BE2C (cell line): ENCODE data around the gene NFATC2. TPM values are rescaled to one million over a fixed set of nuclear protein-coding genes. Genes with fewer than 3 reads are reported as not detected.

Experiments used
- DNase-seq: peaks from one replicate; pipeline ENCODE4 v3.0.0-alpha.2; 2020
- H3K27me3 ChIP-seq: fragments of 250-450 bp; sonication (Bioruptor Pico); 2 replicates; pipeline ENCODE4 v1.5.1; 2020; ENCODE audit warnings: mild to moderate bottlenecking
- H3K36me3 ChIP-seq: fragments of 250-450 bp; sonication (Bioruptor Pico); 2 replicates; pipeline ENCODE4 v1.5.1; 2020; ENCODE audit warnings: mild to moderate bottlenecking
- H3K4me1 ChIP-seq: fragments of 250-450 bp; sonication (Bioruptor Pico); 2 replicates; pipeline ENCODE4 v1.5.1; 2020
- H3K4me3 ChIP-seq: 2 replicates; pipeline ENCODE4 v1.5.1; 2011; ENCODE audit warnings: low read depth, low read length
- H3K9me3 ChIP-seq: fragments of 250-450 bp; sonication (Bioruptor Pico); 2 replicates; pipeline ENCODE4 v1.5.1; 2020
- polyA plus RNA-seq: library from polyadenylated mRNA; unstranded; fragments of >200 nt; gene quantifications from one replicate; pipeline ENCODE4 v1.2.1, GENCODE V29; 2012; ENCODE audit warnings: low read depth, missing spikeins; ENCODE audit not compliant: insufficient read length, insufficient read depth
- TF ChIP-seq, protein P1 (sequence below): IDR thresholded peaks from 2 replicates; pipeline ENCODE4 v1.5.1; 2012; ENCODE audit warnings: mild to moderate bottlenecking, low read depth, low read length

The NFATC2 gene
- polyA plus RNA-seq: not detected

DNA sequence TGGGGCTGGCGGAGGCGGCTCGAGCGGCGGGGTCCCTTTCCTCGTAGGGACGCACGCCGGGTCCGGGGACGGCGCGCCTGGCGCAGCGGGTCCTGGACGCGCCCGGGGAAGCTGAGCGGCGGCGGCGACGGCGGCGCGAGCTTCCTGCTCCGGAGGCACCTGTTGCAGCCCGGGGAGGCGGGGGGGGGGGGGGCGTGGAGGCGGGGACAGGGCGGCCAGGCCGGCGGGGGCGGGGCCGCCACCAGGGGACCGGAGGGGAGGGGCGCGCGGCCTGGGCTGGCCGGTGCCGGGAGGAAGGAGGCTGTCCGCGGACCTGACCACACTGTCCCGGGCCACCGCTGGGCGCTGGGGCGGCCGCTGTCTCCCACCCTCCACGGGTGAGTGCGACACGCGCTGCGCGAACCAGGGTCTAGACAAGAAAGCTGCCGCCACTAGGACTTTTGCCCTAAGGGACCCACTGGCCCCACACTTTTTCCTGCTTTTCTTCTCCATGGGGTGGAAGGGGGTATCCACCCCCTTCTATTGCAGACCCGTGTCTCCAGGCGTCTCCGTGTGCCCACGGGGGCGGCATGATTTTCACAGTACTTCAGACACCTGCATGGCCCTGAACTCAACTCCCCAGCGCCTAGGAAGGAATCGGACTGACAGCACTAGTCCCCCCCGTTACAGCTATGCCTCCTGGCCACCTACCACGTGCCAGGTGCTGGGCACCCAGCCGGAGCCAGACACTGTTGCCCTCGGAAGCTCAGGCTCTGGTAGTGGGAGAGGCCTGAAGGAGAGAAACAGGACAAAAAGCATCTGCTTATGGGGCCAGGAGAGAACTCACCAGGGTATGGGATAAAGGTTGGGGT is at the start of gene NFATC2:
Gene NFATC2 (minus strand): TSS at position 149 of the 851 bp plus-strand sequence. CDS start 220 bp downstream, outside the sequence.
- Histone ChIP-seq H3K4me1 (no peaks in the 10 kb centered on the region), H3K4me3 (no peak within 1 kb of the TSS), H3K27me3 (peaks cover 64% of the 10 kb centered on the region), H3K36me3 (no peaks in the 10 kb centered on the region), H3K9me3 (no peaks in the 10 kb centered on the region)
- DNase-seq: no peak
- TF ChIP-seq, protein P1, sequence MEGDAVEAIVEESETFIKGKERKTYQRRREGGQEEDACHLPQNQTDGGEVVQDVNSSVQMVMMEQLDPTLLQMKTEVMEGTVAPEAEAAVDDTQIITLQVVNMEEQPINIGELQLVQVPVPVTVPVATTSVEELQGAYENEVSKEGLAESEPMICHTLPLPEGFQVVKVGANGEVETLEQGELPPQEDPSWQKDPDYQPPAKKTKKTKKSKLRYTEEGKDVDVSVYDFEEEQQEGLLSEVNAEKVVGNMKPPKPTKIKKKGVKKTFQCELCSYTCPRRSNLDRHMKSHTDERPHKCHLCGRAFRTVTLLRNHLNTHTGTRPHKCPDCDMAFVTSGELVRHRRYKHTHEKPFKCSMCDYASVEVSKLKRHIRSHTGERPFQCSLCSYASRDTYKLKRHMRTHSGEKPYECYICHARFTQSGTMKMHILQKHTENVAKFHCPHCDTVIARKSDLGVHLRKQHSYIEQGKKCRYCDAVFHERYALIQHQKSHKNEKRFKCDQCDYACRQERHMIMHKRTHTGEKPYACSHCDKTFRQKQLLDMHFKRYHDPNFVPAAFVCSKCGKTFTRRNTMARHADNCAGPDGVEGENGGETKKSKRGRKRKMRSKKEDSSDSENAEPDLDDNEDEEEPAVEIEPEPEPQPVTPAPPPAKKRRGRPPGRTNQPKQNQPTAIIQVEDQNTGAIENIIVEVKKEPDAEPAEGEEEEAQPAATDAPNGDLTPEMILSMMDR: no peak

DNA sequence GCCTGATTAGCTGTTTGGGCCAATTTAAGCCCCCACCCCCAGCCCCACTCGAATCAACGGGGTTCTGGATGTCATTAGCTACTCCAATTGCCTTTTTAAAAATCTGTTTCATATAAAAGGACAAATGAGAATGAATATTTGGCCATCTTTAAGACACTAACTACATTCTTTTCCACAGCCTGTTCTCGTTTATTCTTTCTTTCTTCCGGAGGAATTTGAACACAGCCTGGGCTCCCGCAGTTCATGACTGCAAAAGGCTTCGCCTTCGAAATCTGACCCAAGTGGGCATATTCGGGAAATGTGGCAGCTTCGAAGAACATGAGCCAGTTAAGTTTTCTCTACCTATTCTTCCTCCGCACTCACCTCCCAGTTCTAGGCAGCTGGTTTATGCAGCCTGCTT is 49.4 kb upstream of the NFATC2 start:
- Histone ChIP-seq H3K27me3 (no peaks in the 10 kb centered on the region; the same call in 1 of the 2 replicates), H3K9me3 (no peaks in the 10 kb centered on the region), H3K36me3 (no peaks in the 10 kb centered on the region), H3K4me1 (no peaks in the 10 kb centered on the region), H3K4me3 (no peak overlapping the region)
- TF ChIP-seq, protein P1: no peak
- DNase-seq: no peak

DNA sequence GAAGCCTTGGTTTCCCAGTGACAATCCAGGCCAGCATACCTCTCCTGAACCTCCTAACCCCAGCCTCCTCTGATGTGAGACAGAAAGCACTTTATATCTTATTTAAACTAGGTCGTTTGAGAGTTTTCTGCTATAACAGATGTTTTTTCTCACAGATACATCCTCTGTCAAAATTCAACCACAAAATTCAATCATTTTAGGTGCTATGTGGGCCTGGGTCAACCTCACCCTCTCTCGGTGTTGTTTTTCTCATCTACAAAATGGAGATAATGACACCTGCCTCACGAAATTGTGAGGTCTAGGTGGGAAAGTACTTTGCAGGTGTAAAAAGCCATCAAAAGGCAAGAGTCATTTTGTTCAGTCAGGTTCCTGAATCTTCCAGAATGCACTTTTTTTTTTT is 46.2 kb upstream of the NFATC2 start:
- Histone ChIP-seq H3K36me3 (no peaks in the 10 kb centered on the region), H3K27me3 (no peaks in the 10 kb centered on the region), H3K4me1 (no peaks in the 10 kb centered on the region), H3K9me3 (no peaks in the 10 kb centered on the region; the same call in 1 of the 2 replicates), H3K4me3 (no peak overlapping the region)
- no peak for DNase-seq
- TF ChIP-seq, protein P1: no peak

DNA sequence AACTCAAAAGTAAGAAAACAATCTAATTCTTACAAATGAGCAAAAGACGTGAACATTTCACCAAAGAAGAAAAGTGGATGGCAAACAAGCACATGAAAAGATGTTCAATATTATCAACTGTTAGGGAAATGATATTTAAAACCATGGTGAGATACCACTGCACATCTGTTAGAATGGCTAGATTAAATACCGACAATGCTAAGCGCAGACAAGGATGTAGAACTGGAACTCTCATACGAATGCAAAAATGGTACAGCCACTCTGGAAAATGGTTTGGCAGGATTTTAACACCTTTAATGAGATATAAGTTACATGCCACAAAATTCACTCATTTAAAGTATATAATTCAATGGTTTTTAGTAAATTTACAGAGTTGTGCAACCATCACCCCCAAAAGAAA is 44.6 kb upstream of the NFATC2 start:
- H3K27me3 ChIP-seq: no peaks in the 10 kb centered on the region
- H3K4me1 ChIP-seq: no peaks in the 10 kb centered on the region
- no peak overlapping the region for H3K4me3 ChIP-seq
- no peaks in the 10 kb centered on the region; the same call in 1 of the 2 replicates for H3K9me3 ChIP-seq
- no peak for DNase-seq
- no peaks in the 10 kb centered on the region for H3K36me3 ChIP-seq
- TF ChIP-seq, protein P1: no peak

DNA sequence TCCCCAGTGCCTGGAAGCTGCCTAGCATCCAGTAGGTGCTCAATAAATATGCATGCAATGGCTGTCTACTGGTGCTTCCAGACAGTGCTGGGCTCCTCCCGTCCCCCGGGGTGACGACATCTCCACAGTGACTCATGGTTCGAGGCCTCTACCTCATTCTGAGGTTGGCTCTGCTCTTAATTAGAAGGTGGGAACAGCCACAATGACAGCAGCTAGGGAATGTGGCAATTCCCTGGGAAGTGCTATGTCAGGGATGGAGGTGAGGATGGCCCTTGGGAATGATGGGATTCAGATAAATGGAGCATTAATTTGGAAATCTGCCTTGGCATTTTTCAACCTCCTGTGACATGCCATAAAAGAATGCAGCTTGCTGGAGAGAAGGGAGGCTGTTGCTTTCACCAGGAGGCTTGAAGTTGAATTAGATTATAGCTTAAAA is 43.5 kb upstream of the NFATC2 start:
- H3K27me3 ChIP-seq: no peaks in the 10 kb centered on the region
- TF ChIP-seq, protein P1: no peak
- DNase-seq: no peak
- H3K9me3 ChIP-seq: no peaks in the 10 kb centered on the region; the same call in 1 of the 2 replicates
- no peaks in the 10 kb centered on the region for H3K36me3 ChIP-seq
- no peaks in the 10 kb centered on the region for H3K4me1 ChIP-seq
- H3K4me3 ChIP-seq: no peak overlapping the region

DNA sequence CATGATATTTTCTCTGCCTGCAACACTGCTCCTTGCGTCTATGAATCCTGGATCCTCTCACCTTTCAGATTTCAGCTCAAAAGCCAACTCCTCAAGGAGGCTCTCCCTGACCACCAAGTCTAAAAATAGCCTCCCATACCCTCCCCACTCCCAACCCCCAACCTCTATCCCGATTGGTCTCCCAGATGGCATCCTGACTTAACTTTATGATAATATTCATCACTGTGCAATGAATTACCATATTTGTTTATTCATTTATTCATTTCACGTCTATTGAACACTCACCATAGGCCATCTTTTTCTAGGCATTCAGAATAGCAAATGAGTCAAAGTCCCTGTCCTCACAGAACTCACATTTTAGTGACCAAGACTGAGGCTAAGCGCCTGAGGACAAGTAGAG is 42.6 kb upstream of the NFATC2 start:
- DNase-seq: no peak
- Histone ChIP-seq H3K36me3 (no peaks in the 10 kb centered on the region), H3K4me1 (no peaks in the 10 kb centered on the region), H3K9me3 (no peaks in the 10 kb centered on the region; the same call in 1 of the 2 replicates), H3K27me3 (no peaks in the 10 kb centered on the region), H3K4me3 (no peak overlapping the region)
- TF ChIP-seq, protein P1: no peak
